ENCODE results near the gene PIP5KL1. TPM values are rescaled to one million over a fixed set of nuclear protein-coding genes. Genes with fewer than 3 reads are reported as not detected.
A peak's percentile ranks its signal among the peaks of the same experiment; 100 is the strongest.

Gene PIP5KL1
- total RNA-seq, 2 experiments from 2014 or later = 0.95 to 4.4 TPM

DNA sequence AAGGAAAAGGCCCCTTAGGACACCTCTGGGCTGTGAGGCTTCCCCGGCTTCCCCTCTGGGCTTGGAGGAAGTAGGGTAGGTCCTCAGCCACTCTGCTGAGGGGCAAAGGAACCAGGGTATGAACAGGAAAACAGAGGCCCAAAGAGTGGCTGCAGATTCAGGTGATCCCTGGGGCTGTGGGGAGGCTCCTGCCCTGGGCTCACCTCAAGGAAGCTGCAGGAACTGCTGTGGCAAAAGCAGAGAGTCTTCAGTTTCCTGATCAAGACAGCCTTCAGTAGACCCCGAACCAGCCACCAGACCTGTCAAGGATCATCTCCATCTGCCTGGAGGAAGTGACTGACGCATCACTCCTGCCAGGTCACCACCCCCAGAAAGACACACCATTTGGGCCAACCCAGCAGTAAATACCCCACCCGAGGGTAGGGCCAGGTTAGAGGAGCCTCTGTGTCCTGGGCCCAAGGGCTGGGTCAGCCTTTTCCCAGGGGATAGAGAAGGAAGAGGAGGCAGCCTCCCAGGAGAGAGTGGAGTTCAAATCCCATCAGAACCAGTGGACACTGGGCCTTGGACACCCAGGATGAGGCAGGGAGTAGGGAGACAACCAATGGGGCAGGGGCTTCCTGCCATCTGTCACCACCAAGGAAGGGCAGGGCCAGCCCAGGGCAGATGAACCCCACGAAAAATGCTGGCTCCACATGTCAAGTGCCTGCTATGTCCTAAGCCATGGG lies 25.4 kb downstream of the PIP5KL1 start:
- intact Hi-C loops (cut with micrococcal nuclease; ENCODE audit: unreplicated experiment) = loop anchor here (1.0 to 10.0 kb wide), 2 partner anchors 10 to 780 kb away; partner anchors contain the start of gene SET
- BruUV-seq (replicated peaks) = no TSS peak
- Histone ChIP-seq H3K4me3 (ENCODE audit: low read depth, low read length, poor library complexity, severe bottlenecking) (peak overlapping the region; percentile 58), H3K27ac (ENCODE audit: low read depth, low read length, poor library complexity, severe bottlenecking) (peak overlapping the region; percentile 94), H3K79me2 (ENCODE audit: insufficient read depth, low read depth, low read length) (no peaks in the 10 kb centered on the region), H3K36me3 (ENCODE audit: insufficient read depth, low read length) (peaks cover 32% of the 10 kb centered on the region), H3K9me2 (ENCODE audit: insufficient read depth, low read length) (no peaks in the 10 kb centered on the region), H2AFZ (ENCODE audit: low read length) (no peak overlapping the region), H3K4me2 (ENCODE audit: low read length) (peak overlapping the region; percentile 76), H3K4me1 (ENCODE audit: insufficient read depth, low read length, poor library complexity, severe bottlenecking) (peaks cover 73% of the 10 kb centered on the region), H3K9me3 (ENCODE audit: low read length) (no peaks in the 10 kb centered on the region), H4K20me1 (ENCODE audit: insufficient read depth, low read length) (no peaks in the 10 kb centered on the region)
- ChIA-PET CTCF (ENCODE audit: unreplicated experiment) (no interaction called here), POLR2A (interaction anchor here (2.1 to 3.7 kb wide), 3 partner anchors 10 to 23 kb away, joined by 6 to 22 read pairs (median 12); partner anchors contain the start of gene ST6GALNAC4)
- DNase-seq (ENCODE audit: low spot score) = peak; percentile 71
- TF ChIP-seq EZH2phosphoT487 (IDR thresholded peaks at IDR 0.05; ENCODE audit: borderline replicate concordance, low read depth, low read length) = no peak
- TF ChIP-seq, protein P1, sequence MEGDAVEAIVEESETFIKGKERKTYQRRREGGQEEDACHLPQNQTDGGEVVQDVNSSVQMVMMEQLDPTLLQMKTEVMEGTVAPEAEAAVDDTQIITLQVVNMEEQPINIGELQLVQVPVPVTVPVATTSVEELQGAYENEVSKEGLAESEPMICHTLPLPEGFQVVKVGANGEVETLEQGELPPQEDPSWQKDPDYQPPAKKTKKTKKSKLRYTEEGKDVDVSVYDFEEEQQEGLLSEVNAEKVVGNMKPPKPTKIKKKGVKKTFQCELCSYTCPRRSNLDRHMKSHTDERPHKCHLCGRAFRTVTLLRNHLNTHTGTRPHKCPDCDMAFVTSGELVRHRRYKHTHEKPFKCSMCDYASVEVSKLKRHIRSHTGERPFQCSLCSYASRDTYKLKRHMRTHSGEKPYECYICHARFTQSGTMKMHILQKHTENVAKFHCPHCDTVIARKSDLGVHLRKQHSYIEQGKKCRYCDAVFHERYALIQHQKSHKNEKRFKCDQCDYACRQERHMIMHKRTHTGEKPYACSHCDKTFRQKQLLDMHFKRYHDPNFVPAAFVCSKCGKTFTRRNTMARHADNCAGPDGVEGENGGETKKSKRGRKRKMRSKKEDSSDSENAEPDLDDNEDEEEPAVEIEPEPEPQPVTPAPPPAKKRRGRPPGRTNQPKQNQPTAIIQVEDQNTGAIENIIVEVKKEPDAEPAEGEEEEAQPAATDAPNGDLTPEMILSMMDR (conservative IDR thresholded peaks at IDR 0.05; ENCODE audit: low read length) = no peak

DNA sequence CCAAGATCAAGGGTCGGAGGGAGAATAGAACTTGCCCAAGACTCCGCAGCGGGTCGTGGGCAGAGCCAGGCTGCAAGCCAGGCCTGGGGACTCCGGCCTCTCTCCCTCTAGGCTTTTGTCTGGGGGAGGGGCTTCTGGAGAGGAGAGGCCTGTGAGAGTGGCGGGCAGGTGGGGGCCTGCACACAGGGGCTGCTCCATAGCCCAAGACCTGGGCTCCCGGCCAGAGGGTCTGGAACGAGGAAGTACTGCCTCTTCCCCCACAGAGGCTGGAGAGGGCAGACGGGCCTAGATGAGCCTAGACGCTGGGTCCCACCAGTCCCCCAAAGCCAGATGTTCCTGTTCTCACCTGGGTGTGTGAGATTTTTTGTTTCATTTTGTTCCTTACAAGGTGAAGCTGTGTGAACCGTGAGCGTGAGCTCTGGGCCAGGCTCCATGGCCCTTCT lies 26.0 kb downstream of the PIP5KL1 start:
- TF ChIP-seq, protein P1 (conservative IDR thresholded peaks at IDR 0.05; ENCODE audit: low read length) = no peak
- TF ChIP-seq EZH2phosphoT487 (IDR thresholded peaks at IDR 0.05; ENCODE audit: borderline replicate concordance, low read depth, low read length) = no peak
- H3K9me3 ChIP-seq (ENCODE audit: low read length) = no peaks in the 10 kb centered on the region
- H3K9me2 ChIP-seq (ENCODE audit: insufficient read depth, low read length) = no peaks in the 10 kb centered on the region
- peak overlapping the region; percentile 58 for H3K4me3 ChIP-seq (ENCODE audit: low read depth, low read length, poor library complexity, severe bottlenecking)
- ChIA-PET CTCF (ENCODE audit: unreplicated experiment) (interaction anchor here (0.6 to 0.8 kb wide), 4 partner anchors 12 to 1919 kb away, joined by 4 to 5 read pairs (median 5); partner anchors contain the start of genes DPM2 and ST6GALNAC4), POLR2A (interaction anchor here (2.2 to 3.7 kb wide), 2 partner anchors 11 to 22 kb away, joined by 6 to 22 read pairs; partner anchors contain the start of gene ST6GALNAC4)
- H3K79me2 ChIP-seq (ENCODE audit: insufficient read depth, low read depth, low read length) = no peaks in the 10 kb centered on the region
- H3K36me3 ChIP-seq (ENCODE audit: insufficient read depth, low read length) = peaks cover 26% of the 10 kb centered on the region
- BruUV-seq (replicated peaks) = no TSS peak
- intact Hi-C loops (cut with micrococcal nuclease; ENCODE audit: unreplicated experiment) = loop anchor here (1.0 to 10.0 kb wide), 2 partner anchors 11 to 780 kb away; partner anchors contain the start of gene SET
- peak overlapping the region; percentile 76 for H3K4me2 ChIP-seq (ENCODE audit: low read length)
- H2AFZ ChIP-seq (ENCODE audit: low read length) = no peak overlapping the region
- H3K4me1 ChIP-seq (ENCODE audit: insufficient read depth, low read length, poor library complexity, severe bottlenecking) = peaks cover 79% of the 10 kb centered on the region
- H3K27ac ChIP-seq (ENCODE audit: low read depth, low read length, poor library complexity, severe bottlenecking) = peak overlapping the region; percentile 94
- H4K20me1 ChIP-seq (ENCODE audit: insufficient read depth, low read length) = no peaks in the 10 kb centered on the region
- peak; percentile 60 for DNase-seq (ENCODE audit: low spot score)

All from OCI-LY7 (cell line).